Heart right ventricle (tissue), 16 donors: ENCODE measurements around the gene CREB3L2. TPM values are rescaled to one million over a fixed set of nuclear protein-coding genes. Genes with fewer than 3 reads are reported as not detected.

Experiments
- ATAC-seq, 8 donors: fragments of 200-7000 bp; cut with Tn5 transposase; one replicate each; pipeline ENCODE4 v1.9.1; 2020; ENCODE audit warnings: mild to moderate bottlenecking in 8 of 8, moderate library complexity in 8 of 8, moderate number of reproducible peaks in 1 of 8
- DNase-seq, 2 donors: peaks; one replicate each; pipeline ENCODE4 v3.0.0-alpha.2; 2020
- H3K27ac ChIP-seq, 10 donors: fragments of 200-600 bp; sonication (generic) in 2 of 10; one replicate each; pipeline versions ENCODE4 v1.5.0 to v1.8.0; 2020 to 2022; ENCODE audit warnings: mild to moderate bottlenecking in 3 of 10
- H3K27me3 ChIP-seq, 7 donors: fragments of 200-600 bp; one replicate each; pipeline ENCODE4 v1.8.0; 2021 to 2022; ENCODE audit warnings: mild to moderate bottlenecking in 2 of 7
- H3K36me3 ChIP-seq, 9 donors: fragments of 200-600 bp; sonication (generic) in 1 of 9; one replicate each; pipeline versions ENCODE4 v1.5.0 to v1.8.0; 2020 to 2022; ENCODE audit warnings: mild to moderate bottlenecking in 2 of 9
- H3K4me1 ChIP-seq, 9 donors: fragments of 200-600 bp; sonication (generic) in 1 of 9; one replicate each; pipeline versions ENCODE4 v1.5.0 to v1.8.0; 2020 to 2022; ENCODE audit warnings: mild to moderate bottlenecking in 4 of 9
- H3K4me3 ChIP-seq, 10 donors: fragments of 200-600 bp; sonication (generic) in 2 of 10; one replicate each; pipeline versions ENCODE4 v1.5.0 to v1.8.0; 2020 to 2022; ENCODE audit warnings: mild to moderate bottlenecking in 7 of 10, moderate library complexity in 2 of 10
- H3K9me3 ChIP-seq, 11 donors: fragments of 200-600 bp in 10 of 11; sonication (generic) in 2 of 11; one replicate each; pipeline versions ENCODE4 v1.5.0 to v1.8.0; 2013 to 2022; ENCODE audit warnings: mild to moderate bottlenecking in 2 of 11, control low read depth in 1 of 11, moderate library complexity in 1 of 11
- WGBS, 2 donors: extraction: QIAGEN DNeasy Blood & Tissue Kit; methylation state at CpG; one replicate each; pipeline ENCODE4 v1.1.7; 2013; ENCODE audit warnings: inconsistent platforms in 1 of 2; 5-methylcytosine and 5-hydroxymethylcytosine counted together
- intact Hi-C, 10 donors: fragments of 100-400 bp; cut with DNase I; formaldehyde crosslinking; loops; one replicate each; pipeline versions ENCODE4 v1.11.1 to v1.14.2; 2022
- polyA plus RNA-seq, 2 donors: library from polyadenylated mRNA; stranded (reverse); fragments of 200-250 nt; gene quantifications; one replicate each; pipeline ENCODE4 v1.2.3, GENCODE V29; 2013
- total RNA-seq, 10 donors: library from RNA; stranded (reverse); fragmentation: NEBNext Ultra II Directional in 3 of 10; extraction: Animal tissue kit (Norgen Biotek cat#: 25700) in 3 of 10; gene quantifications; one replicate each; pipeline versions ENCODE4 v1.2.1 to v1.2.4, GENCODE V29; 2021 to 2023
- TF ChIP-seq, protein P1 (sequence below), 9 donors: fragments of 200-600 bp; sonication (generic) in 2 of 9; IDR thresholded peaks; one replicate each; pipeline versions ENCODE4 v1.5.0 to v1.8.0; 2021 to 2022; ENCODE audit warnings: antibody characterized with exemption in 9 of 9, mild to moderate bottlenecking in 5 of 9, moderate library complexity in 1 of 9
- donor health status: Arrhythmogenic right ventricular cardiomyopathy.
- donor health status: ischemic (EF 13 %, LVEDD 7.1; RV severe dilation, severe dysfunction).
- donor health status: healthy with polysubstance abuse.
- donor health status: DM: no; HTN: yes; CAD: no.
- donor health status: DM: no; HTN: no; CAD: no.
- donor health status: ischemic (EF 25% LVEDD 6.9; RV normal size, moderate dysfunction).
- donor health status: ischemic (EF 25% LVEDD 5.7; RV mildly dilated, moderate dysfunction).
- donor health status: healthy.
- donor health status: DM: yes; HTN: yes; CAD: no.
- donor health status: Ischemic cardiomyopathy.
- donor health status: ischemic (EF 35%, LVEDD 5.7; RV mildly dilated, moderate dysfunction).
- donor health status: nonischemic (EF 11% LVEDD 7.7; RV severe dilation, severe dysfunction).
- donor health status: DM: yes; HTN: yes; CAD: no.
- donor health status: PGD.
- donor health status: ischemic (EF 29% LVEDD 5.4; RV normal size, mild dysfunction).
- donor health status: nonischemic (EF 23%, LVEDD 6.1; RV moderate dilation, normal function).

Gene CREB3L2
- total and polyA plus RNA-seq, 12 donors: 4.2 to 34.2 (median 23.3) TPM

DNA sequence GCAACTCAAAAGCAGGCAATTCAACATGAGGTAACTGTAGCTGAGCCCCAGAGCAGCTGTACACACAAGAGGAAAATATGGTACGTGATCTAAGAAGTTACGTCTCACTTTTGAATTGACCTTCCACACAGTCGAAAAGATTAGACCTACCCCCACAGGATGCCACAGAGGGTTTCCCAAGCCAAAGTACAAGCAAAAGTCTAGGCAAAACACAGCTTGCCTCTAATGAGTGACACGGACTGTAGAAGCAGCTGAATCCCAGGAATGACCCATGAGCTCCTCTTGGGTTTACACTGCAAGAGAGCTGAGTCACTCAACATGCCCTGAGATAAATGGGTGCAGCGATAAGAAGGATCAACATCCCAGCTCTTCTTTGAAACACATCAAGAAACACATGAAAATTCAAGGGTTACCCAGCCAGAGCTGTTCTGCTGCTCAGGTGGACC lies 9.8 kb downstream of the CREB3L2 start:
- Histone ChIP-seq H3K27ac (peak overlapping the region; percentile 41 to 90 (median 68)), H3K36me3 (no peaks in the 10 kb centered on the region), H3K9me3 (no peaks in the 10 kb centered on the region), H3K4me3 (no peak overlapping the region), H3K27me3 (no peaks in the 10 kb centered on the region), H3K4me1 (peaks cover 18 to 99% (median 94%) of the 10 kb centered on the region in 9 donors)
- DNase-seq: peak in 1 of 2 donors; percentile 41
- intact Hi-C loops: loop anchor here in 2 of 10 donors (5.0 kb wide), 2 partner anchors 35 to 50 kb away; no protein-coding TSS in a partner anchor
- ATAC-seq: peak; percentile 32 to 66 (median 49)
- 55 to 56% methylated on average over 5 of the region's 5 CpGs for WGBS, 2 donors
- TF ChIP-seq, protein P1, sequence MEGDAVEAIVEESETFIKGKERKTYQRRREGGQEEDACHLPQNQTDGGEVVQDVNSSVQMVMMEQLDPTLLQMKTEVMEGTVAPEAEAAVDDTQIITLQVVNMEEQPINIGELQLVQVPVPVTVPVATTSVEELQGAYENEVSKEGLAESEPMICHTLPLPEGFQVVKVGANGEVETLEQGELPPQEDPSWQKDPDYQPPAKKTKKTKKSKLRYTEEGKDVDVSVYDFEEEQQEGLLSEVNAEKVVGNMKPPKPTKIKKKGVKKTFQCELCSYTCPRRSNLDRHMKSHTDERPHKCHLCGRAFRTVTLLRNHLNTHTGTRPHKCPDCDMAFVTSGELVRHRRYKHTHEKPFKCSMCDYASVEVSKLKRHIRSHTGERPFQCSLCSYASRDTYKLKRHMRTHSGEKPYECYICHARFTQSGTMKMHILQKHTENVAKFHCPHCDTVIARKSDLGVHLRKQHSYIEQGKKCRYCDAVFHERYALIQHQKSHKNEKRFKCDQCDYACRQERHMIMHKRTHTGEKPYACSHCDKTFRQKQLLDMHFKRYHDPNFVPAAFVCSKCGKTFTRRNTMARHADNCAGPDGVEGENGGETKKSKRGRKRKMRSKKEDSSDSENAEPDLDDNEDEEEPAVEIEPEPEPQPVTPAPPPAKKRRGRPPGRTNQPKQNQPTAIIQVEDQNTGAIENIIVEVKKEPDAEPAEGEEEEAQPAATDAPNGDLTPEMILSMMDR (IDR thresholded peaks at IDR 0.05): no peak

DNA sequence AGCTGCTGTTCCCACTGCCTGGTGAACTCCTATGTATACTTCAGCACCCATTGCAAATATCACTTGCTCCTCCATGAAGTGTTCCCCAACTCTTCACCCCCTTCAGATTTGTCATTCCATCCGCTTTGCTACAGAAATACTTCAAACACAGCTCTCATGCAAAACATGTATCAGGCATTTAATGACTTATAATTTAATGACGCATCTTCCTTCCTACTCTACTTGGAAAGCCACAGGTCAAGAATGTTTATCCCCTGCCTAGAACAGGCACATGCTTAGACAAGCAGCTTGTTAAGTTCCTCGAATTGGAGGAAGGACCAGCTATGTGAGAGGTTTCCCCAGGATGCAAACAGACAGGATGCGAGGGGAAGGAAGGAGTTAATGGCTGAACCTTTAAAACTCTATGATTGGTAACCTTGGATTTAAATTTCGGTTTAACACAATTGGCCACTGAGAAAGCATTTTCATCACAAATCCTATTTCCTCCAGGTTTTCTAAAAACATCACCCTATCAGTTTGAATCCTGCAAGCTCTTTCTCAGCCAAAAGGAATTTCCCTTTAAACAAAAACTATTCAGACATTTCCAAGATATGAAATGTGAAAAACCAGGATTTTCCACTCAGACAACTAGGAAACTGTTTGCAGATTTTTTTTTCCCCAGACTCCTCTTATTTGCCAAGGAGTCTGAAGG lies 11.5 kb downstream of the CREB3L2 start:
- ATAC-seq (peak in 5 of 8 donors; percentile 10 to 48 (median 29)), DNase-seq (peak in 1 of 2 donors; percentile 30)
- H3K4me3 ChIP-seq: peak overlapping the region in 4 of 10 donors; percentile 4 to 34 (median 14)
- intact Hi-C loops: loop anchor here in 2 of 10 donors (5.0 kb wide), 2 partner anchors 33 to 48 kb away; no protein-coding TSS in a partner anchor
- H3K27me3 ChIP-seq: no peaks in the 10 kb centered on the region
- H3K9me3 ChIP-seq: no peaks in the 10 kb centered on the region
- TF ChIP-seq, protein P1 (IDR thresholded peaks at IDR 0.05): no peak
- H3K36me3 ChIP-seq: no peaks in the 10 kb centered on the region
- H3K27ac ChIP-seq: peak overlapping the region; percentile 32 to 90 (median 68)
- peaks cover 24 to 99% (median 94%) of the 10 kb centered on the region in 9 donors for H3K4me1 ChIP-seq
- 42 to 56% methylated on average over 5 of the region's 5 CpGs for WGBS, 2 donors

DNA sequence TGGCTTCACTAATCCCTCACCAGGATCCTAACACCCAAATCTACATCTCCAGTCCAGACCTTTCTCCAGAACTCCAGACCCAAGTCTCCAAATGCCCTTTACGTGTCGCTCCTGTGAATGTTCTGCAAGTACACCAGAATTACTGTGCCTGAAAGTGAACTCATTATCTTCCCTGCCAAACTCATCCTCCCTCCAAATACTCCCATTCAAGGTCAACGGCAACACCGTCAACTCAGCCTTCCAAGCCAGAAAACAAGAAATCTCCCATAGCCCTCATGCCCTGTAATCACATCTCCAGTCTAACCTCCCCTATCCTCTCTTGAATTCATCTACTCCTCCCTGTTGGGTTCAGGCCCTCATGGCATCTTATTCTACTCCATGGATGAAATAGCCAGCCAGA lies 12.3 kb downstream of the CREB3L2 start:
- 72 to 79% methylated on average over 4 of the region's 4 CpGs for WGBS, 2 donors
- TF ChIP-seq, protein P1 (IDR thresholded peaks at IDR 0.05): no peak
- DNase-seq (no peak), ATAC-seq (no peak)
- intact Hi-C loops: loop anchor here in 2 of 10 donors (5.0 kb wide), 2 partner anchors 37 to 47 kb away; no protein-coding TSS in a partner anchor
- Histone ChIP-seq H3K4me1 (peaks cover 24 to 100% (median 92%) of the 10 kb centered on the region in 9 donors), H3K27ac (peak overlapping the region in 9 of 10 donors; percentile 11 to 90 (median 70)), H3K9me3 (no peaks in the 10 kb centered on the region), H3K4me3 (no peak overlapping the region), H3K36me3 (no peaks in the 10 kb centered on the region), H3K27me3 (no peaks in the 10 kb centered on the region)

DNA sequence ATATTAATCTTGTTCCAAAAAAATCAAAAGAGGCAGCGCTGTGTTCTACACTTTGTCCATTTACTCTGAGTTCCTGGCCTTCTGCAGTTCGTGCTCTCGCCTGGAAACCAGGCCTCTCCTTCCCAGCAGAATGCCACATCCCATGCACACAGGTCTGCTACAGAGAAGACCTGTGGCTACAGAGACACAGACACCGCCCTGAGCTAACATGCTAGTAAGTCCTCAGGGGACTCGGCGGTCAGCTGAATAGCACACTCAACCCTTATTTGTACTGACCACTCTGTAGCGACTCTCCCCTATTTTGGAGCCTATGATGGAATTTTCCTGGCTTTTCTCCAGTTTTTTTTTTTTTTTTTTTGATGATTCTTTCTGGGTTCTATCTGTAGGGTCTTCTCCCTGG lies 12.8 kb downstream of the CREB3L2 start:
- peaks cover 25 to 100% (median 92%) of the 10 kb centered on the region in 9 donors for H3K4me1 ChIP-seq
- no peak overlapping the region for H3K4me3 ChIP-seq
- 61 to 64% methylated on average over 7 of the region's 7 CpGs for WGBS, 2 donors
- H3K36me3 ChIP-seq: no peaks in the 10 kb centered on the region
- DNase-seq: peak in 1 of 2 donors; percentile 57
- H3K9me3 ChIP-seq: no peaks in the 10 kb centered on the region
- no peaks in the 10 kb centered on the region for H3K27me3 ChIP-seq
- intact Hi-C loops: loop anchor here in 2 of 10 donors (5.0 kb wide), 2 partner anchors 37 to 47 kb away; no protein-coding TSS in a partner anchor
- TF ChIP-seq, protein P1 (IDR thresholded peaks at IDR 0.05): no peak
- peak overlapping the region in 7 of 10 donors; percentile 49 to 90 (median 71) for H3K27ac ChIP-seq
- peak in 1 of 8 donors; percentile 26 for ATAC-seq
